GM12872 (cell line): ENCODE data around the gene CD300C.

Experiments
- CTCF ChIP-seq: IDR thresholded peaks from 3 replicates; pipeline ENCODE4 v1.5.1; 2011; ENCODE audit warnings: low read depth, mild to moderate bottlenecking, low read length, moderate library complexity; ENCODE audit not compliant: insufficient read depth

The CD300C gene

DNA sequence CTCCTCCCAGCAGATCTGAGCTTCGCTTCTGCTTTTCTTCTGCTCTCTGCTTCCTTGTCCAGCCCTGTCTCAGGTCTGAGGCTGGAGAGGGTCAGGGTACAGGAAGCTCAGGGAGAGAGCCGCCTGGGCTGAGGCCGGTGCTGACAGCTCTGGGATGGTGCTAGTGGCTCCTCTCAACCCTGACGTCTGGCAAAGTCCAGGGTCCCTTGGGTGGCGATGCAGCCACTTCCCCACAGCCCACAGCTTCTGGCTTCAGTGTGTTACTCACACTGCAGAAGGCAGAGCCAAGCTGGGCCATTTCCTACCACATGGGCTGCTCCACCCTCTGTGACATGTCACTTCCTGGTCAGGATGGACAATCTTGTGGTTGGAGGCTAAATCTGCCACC lies at the start of gene CD300C:
TSS of gene CD300C (minus strand) at position 273 of the 388 bp plus-strand sequence. CDS start 333 bp downstream, outside the sequence.
- no peak for TF ChIP-seq CTCF

DNA sequence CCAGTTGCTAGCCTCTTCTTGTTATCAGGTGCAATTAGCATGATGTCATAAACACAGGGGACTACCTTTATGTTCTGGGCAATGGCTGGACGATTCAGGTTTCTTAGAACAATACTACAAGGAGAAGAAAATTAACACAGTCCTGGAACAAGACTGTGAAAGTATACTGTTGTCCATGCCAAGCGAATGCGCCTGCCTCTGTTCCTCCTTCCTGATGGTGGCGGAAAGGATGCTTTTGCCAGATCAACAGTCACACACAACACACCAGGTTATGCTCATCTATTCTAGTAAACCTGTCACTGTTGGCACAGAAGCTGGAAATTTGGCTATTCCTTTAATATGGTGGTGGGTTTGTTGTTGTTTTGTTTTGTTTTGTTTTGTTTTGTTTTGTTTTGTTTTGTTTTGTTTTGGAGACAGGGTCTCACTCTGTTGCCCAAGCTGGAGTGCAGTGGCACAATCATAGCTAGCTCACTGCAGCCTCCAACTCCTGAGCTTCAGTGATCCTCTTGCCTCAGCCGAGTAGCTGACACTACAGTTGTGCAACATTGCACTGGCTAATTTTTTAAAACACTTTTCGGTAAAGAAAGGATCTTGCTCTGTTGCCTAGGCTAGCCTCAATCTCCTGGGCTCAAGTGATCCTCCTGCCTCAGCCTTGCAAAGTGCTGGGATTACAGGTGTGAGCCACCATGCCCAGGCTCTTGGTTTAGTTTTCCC lies 49.3 kb upstream of the CD300C start:
- TF ChIP-seq CTCF, result no peak

DNA sequence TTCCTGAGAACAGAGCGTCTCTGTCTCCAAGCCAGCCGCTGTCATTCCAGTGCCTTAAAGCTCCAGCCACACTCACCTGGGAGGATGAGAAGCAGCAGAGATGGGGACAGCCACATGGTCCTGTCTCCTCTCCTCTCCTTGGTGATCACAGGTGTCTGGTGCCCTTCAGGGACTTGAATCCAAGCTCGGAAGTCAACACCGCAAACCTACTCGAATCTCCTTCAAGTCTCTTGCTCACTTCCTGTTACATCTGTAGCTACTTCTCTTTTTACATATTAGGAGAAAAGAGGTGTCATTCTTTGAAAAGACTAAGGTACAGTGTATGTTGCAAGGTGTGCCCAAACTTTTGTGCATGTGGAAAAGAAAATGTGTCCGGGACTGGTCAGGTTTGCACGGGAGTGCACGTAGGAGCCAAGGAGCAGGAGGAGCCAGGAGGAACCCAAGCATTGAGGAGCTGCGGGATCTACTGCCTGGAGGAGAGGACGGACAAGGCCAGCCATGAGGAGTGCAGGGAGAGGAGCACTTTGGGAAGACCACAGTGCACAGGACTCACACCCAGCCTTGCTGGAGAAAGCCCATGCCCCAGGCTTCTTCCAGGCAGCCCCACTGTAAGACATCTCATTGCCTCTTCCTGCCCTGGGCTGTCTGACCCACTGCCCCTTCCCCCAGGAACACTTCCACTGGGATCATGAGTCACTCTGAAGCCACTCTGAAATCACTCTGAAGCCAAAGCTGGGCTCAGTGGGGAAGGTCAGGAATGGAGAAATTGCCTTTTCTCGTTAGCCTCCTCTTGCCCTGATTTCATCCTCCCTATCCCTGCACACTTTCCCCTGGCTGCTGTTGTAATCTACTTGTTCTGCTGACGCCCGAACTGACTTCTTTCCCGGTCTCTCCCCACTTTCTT lies 46.4 kb upstream of the CD300C start, which contains the start of gene CD300LD:
TSS of gene CD300LD (minus strand) at position 197 of the 904 bp plus-strand sequence. CDS start at position 116, 81 bp downstream.
- no peak for TF ChIP-seq CTCF

GRCh38 chr17:74591503-74591902 lies 45.6 kb upstream of the CD300C start:
- no peak for TF ChIP-seq CTCF

DNA sequence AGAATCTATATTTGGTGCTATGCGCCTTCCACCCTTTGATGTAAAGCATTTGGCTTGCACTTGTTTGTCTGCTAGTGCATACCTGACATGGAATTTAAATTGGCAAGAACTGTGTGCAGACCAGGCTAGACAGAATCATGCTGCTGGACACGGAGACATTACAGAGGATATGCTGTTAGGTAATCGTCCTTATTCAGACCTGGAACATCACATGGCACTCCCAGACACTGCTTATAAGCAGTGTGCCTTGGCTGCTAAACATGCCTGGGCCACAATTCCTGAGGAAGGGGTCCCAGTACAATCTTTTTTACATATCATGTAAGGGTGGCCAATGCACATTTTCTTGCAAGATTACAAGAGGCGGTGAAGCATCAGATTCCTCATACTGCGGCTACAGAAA lies 39.8 kb upstream of the CD300C start:
- TF ChIP-seq CTCF, result no peak

DNA sequence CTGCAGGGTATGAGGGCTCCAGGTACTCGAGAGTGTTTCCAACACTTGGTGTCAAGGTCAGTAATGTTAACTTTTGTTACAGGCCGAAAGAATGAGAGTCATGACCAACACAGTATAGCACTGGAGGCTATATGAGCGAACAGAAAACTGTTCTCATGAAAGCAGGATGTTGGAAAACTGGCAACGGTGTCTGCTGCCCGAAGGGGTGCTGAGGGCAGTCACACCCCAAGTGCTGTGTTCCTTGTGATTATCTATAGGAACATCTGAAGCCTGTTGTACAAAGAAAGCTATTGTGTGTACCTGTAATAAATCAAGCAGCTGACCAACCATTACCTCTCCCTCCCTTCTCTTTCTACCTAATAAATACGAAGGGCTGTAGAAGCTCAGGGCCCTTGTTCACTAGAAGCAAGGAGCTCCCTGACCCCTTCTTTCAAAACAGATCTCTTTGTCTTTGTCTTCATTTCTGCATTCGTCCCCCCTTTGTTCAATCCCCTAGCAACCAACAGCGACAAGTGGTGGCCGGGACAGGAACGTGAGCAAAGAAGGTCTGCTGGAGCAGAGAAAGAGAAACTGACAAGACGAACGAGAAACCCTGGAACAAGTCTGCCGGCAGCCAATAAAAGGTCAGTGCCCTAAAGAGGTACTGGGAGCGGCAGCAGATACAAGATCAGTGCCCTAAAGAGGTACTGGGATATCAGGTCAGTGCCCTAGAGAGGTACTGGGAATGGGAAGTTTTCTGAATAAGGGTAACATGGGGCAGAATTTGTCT lies 38.6 kb upstream of the CD300C start:
- no peak for TF ChIP-seq CTCF

DNA sequence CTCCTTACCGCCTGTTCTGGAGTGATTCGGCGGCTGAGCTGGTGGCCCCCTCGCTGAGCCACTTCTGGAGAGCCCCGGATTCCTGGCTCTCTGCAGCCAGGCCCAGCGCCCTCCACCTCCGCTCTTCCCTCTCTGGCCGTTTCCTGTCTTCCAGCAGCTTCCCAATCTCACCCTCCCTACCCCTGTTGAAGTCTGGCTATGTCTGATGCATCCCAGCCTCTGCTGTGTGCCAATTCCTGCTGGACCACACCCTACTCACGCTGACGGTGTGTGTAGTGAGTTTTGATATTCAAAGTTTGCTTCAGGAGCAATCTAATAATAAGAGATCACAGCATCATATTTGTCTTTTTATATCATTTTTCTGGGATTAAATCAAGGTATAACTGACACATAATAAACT lies 36.7 kb upstream of the CD300C start:
- TF ChIP-seq CTCF, result no peak
